ENCODE data around the gene SLC35F1. TPM values are rescaled to one million over a fixed set of nuclear protein-coding genes. Genes with fewer than 3 reads are reported as not detected.

SLC35F1 gene
- total and polyA plus RNA-seq, 9 of the 15 experiments (the other 6 are each of a cell fraction or from before 2014, with no cell fraction given): 0.03 to 0.06 TPM; not detected in 7

DNA sequence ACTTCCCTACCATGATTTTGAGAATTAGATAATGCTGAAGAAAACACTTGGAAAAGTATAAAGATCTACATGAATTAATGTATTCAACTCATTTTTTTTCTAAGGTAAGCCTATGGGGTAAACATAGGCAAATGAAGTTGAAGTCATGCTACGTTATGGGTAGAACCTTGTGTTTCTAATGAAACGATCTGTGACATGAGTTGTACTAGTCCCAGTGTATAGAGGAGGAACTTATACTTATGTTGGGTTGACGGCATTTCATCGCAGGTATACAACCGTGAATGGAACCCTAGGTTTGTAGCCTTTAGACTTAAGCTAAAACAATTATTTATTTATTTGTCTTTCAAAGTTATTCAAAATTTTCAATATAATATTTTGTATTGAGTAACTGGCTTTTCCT, 2.6 kb downstream of the SLC35F1 start (continued):
- TF ChIP-seq RBBP5 (IDR thresholded peaks at IDR 0.05; ENCODE audit: borderline replicate concordance, insufficient read depth, low read length, poor library complexity, severe bottlenecking) (no peak), XRCC3 (IDR thresholded peaks at IDR 0.05) (no peak), SIN3A (IDR thresholded peaks at IDR 0.05; ENCODE audit: borderline replicate concordance in 2 of 2, control insufficient read depth in 1 of 2, low read depth in 2 of 2, low read length in 2 of 2) (no peak), CXXC5 (CRISPR knock-in tag; IDR thresholded peaks at IDR 0.05) (no peak), HIVEP1 (CRISPR knock-in tag; IDR thresholded peaks at IDR 0.05) (no peak), CBFA2T2 (conservative IDR thresholded peaks at IDR 0.05) (no peak)

DNA sequence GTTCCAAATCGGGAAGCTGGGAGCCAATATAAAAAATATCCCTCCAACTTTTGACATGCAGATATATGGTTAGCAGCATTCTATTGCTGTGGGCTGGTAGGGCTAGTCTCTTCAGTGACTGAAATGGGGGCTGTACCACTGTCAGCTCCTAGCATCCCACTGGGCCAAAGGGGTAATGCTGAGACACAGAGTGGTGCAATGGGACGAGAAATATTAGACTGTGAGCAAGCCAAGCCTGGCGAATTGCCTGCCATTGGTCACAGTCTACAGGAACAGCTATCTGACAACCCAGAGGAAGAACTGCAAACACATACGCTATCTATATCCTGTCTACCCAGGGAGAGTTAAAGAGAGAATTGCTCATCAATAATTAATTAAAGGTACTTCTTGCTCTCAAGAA, 3.5 kb downstream of the SLC35F1 start:
- in situ Hi-C loops (cut with MboI) (no loop called here), intact Hi-C loops (cut with micrococcal nuclease) (no loop called here)
- no TSS peak for BruUV-seq (replicated peaks)
- H4K20me1 ChIP-seq (replicated peaks; ENCODE audit: control insufficient read depth, insufficient read depth, low read length): no peaks in the 10 kb centered on the region
- no peaks in the 10 kb centered on the region for H3K9me1 ChIP-seq (ENCODE audit: control insufficient read depth, insufficient read depth, low read length)
- ChIA-PET POLR2A (no interaction called here), CTCF (ENCODE audit: low intra/inter-chr PET ratio) (no interaction called here)
- H2AFZ ChIP-seq (ENCODE audit: low read depth, low read length): no peak overlapping the region
- no peak overlapping the region for H3K9ac ChIP-seq (ENCODE audit: insufficient read depth in 1 of 2, low read depth in 2 of 2, low read length in 2 of 2)
- DNase-seq (ENCODE audit: extremely low read depth in 1 of 4, low spot score in 3 of 4): no peak
- no peak for ATAC-seq
- no peaks in the 10 kb centered on the region for H3K36me3 ChIP-seq (ENCODE audit: control insufficient read depth, insufficient read depth, low read length)
- TF ChIP-seq MTA2 (IDR thresholded peaks at IDR 0.05; ENCODE audit: low read depth) (no peak), NR1H2 (CRISPR knock-in tag; IDR thresholded peaks at IDR 0.05) (no peak), KLF1 (tag; IDR thresholded peaks at IDR 0.05) (no peak)
- TF ChIP-seq, protein P1, sequence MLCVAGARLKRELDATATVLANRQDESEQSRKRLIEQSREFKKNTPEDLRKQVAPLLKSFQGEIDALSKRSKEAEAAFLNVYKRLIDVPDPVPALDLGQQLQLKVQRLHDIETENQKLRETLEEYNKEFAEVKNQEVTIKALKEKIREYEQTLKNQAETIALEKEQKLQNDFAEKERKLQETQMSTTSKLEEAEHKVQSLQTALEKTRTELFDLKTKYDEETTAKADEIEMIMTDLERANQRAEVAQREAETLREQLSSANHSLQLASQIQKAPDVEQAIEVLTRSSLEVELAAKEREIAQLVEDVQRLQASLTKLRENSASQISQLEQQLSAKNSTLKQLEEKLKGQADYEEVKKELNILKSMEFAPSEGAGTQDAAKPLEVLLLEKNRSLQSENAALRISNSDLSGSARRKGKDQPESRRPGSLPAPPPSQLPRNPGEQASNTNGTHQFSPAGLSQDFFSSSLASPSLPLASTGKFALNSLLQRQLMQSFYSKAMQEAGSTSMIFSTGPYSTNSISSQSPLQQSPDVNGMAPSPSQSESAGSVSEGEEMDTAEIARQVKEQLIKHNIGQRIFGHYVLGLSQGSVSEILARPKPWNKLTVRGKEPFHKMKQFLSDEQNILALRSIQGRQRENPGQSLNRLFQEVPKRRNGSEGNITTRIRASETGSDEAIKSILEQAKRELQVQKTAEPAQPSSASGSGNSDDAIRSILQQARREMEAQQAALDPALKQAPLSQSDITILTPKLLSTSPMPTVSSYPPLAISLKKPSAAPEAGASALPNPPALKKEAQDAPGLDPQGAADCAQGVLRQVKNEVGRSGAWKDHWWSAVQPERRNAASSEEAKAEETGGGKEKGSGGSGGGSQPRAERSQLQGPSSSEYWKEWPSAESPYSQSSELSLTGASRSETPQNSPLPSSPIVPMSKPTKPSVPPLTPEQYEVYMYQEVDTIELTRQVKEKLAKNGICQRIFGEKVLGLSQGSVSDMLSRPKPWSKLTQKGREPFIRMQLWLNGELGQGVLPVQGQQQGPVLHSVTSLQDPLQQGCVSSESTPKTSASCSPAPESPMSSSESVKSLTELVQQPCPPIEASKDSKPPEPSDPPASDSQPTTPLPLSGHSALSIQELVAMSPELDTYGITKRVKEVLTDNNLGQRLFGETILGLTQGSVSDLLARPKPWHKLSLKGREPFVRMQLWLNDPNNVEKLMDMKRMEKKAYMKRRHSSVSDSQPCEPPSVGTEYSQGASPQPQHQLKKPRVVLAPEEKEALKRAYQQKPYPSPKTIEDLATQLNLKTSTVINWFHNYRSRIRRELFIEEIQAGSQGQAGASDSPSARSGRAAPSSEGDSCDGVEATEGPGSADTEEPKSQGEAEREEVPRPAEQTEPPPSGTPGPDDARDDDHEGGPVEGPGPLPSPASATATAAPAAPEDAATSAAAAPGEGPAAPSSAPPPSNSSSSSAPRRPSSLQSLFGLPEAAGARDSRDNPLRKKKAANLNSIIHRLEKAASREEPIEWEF (CRISPR knock-in tag; IDR thresholded peaks at IDR 0.05): no peak
- TF ChIP-seq, protein P2, sequence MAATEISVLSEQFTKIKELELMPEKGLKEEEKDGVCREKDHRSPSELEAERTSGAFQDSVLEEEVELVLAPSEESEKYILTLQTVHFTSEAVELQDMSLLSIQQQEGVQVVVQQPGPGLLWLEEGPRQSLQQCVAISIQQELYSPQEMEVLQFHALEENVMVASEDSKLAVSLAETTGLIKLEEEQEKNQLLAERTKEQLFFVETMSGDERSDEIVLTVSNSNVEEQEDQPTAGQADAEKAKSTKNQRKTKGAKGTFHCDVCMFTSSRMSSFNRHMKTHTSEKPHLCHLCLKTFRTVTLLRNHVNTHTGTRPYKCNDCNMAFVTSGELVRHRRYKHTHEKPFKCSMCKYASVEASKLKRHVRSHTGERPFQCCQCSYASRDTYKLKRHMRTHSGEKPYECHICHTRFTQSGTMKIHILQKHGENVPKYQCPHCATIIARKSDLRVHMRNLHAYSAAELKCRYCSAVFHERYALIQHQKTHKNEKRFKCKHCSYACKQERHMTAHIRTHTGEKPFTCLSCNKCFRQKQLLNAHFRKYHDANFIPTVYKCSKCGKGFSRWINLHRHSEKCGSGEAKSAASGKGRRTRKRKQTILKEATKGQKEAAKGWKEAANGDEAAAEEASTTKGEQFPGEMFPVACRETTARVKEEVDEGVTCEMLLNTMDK (IDR thresholded peaks at IDR 0.05; ENCODE audit: borderline replicate concordance, insufficient read depth, low read depth, low read length, poor library complexity, severe bottlenecking): no peak
- no peak overlapping the region for H3K4me3 ChIP-seq
- H3K9me3 ChIP-seq (replicated peaks; ENCODE audit: control insufficient read depth, insufficient read depth, low read depth, low read length): no peaks in the 10 kb centered on the region
- H3K79me2 ChIP-seq (ENCODE audit: control insufficient read depth, insufficient read depth, low read length): no peaks in the 10 kb centered on the region
- WGBS (ENCODE audit: insufficient coverage, low coverage, missing lambda C conversion rate): 0% methylated on average over 4 of the region's 4 CpGs
- peaks cover 0 to 12% of the 10 kb centered on the region in 2 experiments; a peak in 2 of 5 replicates for H3K4me1 ChIP-seq (replicated peaks in 1 of 2; ENCODE audit: control insufficient read depth in 2 of 2, insufficient read depth in 2 of 2, low read length in 2 of 2)
- no peak for FAIRE-seq
- no peak overlapping the region for H3K4me2 ChIP-seq (ENCODE audit: insufficient read depth, low read length)
- H3K27ac ChIP-seq (ENCODE audit: extremely low read depth, low read depth, low read length): no peak overlapping the region
- no peaks in the 10 kb centered on the region for H3K27me3 ChIP-seq (ENCODE audit: control insufficient read depth in 2 of 2, insufficient read depth in 2 of 2, low read length in 2 of 2)
